Fibroblast of the aortic adventitia (primary cell): Measurements from ENCODE around the gene MYO7A. TPM values are rescaled to one million over a fixed set of nuclear protein-coding genes. Genes with fewer than 3 reads are reported as not detected.

Experiments
- DNase-seq: peaks from one replicate; pipeline ENCODE4 v3.0.0-alpha.2; 2010; ENCODE audit warnings: low read depth
- H3K4me3 ChIP-seq: 2 replicates; pipeline ENCODE4 v1.5.1; 2011; ENCODE audit warnings: low read depth, mild to moderate bottlenecking, control low read depth, low read length, moderate library complexity
- total RNA-seq: library from RNA; depleted of rRNA; stranded (reverse); fragments of >200 nt; gene quantifications from 2 replicates; pipeline ENCODE4 v1.2.3, GENCODE V29; 2012; ENCODE audit warnings: low replicate concordance
- TF ChIP-seq, protein P1 (sequence below): IDR thresholded peaks from 2 replicates; pipeline ENCODE4 v1.5.1; 2011; ENCODE audit warnings: mild to moderate bottlenecking, low read length, control low read depth, inconsistent platforms; ENCODE audit not compliant: insufficient read depth

MYO7A gene
- total RNA-seq: 0.33 and 0.45 TPM in 2 replicates

DNA sequence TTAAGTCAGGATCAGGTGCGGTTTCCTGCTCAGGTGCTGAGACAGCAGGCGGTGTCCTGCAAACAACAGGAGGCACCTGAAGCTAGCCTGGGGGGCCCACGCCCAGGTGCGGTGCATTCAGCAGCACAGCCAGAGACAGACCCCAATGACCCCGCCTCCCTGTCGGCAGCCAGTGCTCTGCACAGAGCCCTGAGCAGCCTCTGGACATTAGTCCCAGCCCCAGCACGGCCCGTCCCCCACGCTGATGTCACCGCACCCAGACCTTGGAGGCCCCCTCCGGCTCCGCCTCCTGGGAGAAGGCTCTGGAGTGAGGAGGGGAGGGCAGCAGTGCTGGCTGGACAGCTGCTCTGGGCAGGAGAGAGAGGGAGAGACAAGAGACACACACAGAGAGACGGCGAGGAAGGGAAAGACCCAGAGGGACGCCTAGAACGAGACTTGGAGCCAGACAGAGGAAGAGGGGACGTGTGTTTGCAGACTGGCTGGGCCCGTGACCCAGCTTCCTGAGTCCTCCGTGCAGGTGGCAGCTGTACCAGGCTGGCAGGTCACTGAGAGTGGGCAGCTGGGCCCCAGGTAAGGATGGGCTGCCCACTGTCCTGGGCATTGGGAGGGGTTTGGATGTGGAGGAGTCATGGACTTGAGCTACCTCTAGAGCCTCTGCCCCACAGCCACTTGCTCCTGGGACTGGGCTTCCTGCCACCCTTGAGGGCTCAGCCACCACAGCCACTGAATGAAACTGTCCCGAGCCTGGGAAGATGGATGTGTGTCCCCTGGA lies at the start of gene MYO7A:
MYO7A (plus strand) TSS at position 327 of the 772 bp plus-strand sequence. CDS start 2,389 bp downstream, outside the sequence.
- TF ChIP-seq, protein P1, sequence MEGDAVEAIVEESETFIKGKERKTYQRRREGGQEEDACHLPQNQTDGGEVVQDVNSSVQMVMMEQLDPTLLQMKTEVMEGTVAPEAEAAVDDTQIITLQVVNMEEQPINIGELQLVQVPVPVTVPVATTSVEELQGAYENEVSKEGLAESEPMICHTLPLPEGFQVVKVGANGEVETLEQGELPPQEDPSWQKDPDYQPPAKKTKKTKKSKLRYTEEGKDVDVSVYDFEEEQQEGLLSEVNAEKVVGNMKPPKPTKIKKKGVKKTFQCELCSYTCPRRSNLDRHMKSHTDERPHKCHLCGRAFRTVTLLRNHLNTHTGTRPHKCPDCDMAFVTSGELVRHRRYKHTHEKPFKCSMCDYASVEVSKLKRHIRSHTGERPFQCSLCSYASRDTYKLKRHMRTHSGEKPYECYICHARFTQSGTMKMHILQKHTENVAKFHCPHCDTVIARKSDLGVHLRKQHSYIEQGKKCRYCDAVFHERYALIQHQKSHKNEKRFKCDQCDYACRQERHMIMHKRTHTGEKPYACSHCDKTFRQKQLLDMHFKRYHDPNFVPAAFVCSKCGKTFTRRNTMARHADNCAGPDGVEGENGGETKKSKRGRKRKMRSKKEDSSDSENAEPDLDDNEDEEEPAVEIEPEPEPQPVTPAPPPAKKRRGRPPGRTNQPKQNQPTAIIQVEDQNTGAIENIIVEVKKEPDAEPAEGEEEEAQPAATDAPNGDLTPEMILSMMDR: no peak
- peak within 1 kb of the TSS; percentile 68 for H3K4me3 ChIP-seq
- DNase-seq: no peak

DNA sequence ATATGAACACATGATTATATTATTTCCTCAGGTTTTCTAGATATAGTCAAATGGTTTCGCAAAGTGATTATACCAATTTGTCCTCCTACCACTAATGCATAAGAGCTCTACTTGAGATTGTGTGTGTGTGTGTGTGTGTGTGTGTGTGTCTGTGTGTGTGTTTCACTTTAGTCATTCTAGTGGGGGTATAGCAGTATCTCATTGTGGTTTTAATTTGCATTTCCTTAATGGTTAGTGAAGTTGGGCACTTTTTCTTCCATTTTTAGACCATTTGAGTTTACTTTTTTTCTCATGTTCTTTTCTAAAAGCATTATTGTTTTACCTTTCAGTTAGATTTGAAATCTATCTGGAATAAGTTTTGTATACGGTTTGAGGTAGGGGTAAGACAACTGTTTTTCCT lies 48.4 kb upstream of the MYO7A start:
- H3K4me3 ChIP-seq: no peak overlapping the region
- TF ChIP-seq, protein P1: no peak
- no peak for DNase-seq

DNA sequence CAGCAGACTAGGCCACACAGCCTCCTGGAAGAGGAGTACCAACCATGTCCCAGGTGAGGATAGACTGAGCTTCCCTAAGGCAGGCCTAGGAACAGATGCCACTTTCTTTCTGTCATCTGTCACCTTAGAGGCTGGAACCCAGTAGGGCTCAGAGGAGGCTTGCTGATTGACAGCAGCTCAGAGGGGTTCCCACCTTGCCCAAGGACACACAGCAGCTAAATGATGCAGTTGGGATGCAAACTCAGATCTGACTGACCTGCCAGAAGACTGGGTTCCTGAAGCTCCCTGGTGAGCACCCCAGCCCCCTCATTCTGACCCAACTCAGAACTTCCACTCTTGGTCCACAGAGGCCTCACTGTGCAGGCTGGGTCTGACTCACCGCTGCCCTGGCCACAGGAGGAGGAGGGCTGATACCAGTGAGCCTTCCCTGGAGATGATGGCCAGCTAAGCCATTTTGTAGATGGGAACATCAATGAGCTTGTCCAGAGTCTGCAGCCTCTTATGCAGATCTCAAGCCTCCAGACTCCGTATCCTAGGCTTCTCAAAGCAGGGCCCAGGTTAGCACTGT lies 47.3 kb upstream of the MYO7A start:
- peak; percentile 33 for DNase-seq
- no peak overlapping the region for H3K4me3 ChIP-seq
- TF ChIP-seq, protein P1: no peak

DNA sequence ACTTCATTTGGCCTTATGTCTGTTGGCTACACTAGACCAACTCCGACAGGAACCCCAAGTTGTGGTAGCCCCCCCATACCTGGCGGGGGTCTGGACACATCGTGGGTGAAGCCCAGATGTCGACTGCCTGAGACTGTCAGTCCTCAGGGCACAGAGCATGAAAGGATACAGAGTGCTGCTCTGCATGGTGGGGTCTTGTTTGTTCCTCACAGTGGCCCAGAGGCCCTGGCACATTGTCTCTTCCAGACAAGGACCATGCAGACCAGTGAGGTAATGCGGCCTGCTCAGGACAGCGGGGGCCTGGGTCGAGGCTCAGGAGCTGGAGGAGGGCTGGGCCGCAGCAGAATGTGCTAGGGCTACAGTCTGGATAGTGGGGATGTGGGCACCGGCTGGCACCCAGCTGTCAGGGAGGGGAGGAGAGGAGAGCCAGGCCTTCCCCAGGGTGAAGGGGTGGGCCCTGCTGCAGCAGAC lies 46.6 kb upstream of the MYO7A start:
- H3K4me3 ChIP-seq: no peak overlapping the region
- TF ChIP-seq, protein P1: no peak
- no peak for DNase-seq

DNA sequence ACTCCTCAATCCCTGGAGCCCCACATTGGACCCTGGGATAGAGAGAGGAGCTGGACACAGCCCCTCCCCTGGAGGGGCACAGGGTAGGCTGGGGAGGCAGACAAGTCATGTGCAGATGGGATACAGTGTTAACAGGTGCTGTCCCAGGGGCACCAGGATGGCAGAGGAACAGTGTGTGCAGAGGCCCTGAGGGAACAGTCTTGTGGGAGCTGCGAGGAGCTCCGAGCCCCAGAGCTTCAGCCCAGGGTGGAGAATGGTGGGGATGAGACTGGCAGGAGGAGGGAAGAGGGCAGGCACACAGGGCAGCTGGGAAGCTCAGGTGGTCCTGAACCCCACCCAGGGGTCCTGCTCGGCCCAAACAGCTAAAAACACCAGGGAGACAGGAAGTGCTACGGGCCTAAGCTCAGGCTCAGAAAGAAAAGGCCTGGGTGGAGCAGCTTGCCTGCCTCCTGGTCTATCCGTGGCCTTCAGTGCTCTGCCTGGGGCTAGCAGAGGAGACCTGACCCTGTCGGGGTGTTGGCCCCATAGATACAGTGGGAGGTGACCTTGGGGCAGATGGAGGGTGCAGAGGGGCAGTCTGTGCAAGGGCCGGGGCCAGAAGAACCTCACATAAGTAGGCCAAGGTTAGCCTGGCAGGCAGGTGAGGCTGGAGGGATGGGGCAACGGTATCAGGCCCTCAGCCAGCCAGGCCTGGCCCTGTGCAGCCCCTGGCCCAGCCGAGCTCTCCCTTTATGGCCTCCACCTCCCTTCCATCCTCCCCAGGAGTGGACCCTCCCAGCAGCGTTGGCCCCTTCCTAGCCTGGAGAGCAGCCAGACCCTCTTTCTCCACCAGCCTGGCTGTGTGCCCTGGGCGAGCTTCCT lies 45.8 kb upstream of the MYO7A start:
- no peak overlapping the region for H3K4me3 ChIP-seq
- DNase-seq: no peak
- TF ChIP-seq, protein P1: no peak

DNA sequence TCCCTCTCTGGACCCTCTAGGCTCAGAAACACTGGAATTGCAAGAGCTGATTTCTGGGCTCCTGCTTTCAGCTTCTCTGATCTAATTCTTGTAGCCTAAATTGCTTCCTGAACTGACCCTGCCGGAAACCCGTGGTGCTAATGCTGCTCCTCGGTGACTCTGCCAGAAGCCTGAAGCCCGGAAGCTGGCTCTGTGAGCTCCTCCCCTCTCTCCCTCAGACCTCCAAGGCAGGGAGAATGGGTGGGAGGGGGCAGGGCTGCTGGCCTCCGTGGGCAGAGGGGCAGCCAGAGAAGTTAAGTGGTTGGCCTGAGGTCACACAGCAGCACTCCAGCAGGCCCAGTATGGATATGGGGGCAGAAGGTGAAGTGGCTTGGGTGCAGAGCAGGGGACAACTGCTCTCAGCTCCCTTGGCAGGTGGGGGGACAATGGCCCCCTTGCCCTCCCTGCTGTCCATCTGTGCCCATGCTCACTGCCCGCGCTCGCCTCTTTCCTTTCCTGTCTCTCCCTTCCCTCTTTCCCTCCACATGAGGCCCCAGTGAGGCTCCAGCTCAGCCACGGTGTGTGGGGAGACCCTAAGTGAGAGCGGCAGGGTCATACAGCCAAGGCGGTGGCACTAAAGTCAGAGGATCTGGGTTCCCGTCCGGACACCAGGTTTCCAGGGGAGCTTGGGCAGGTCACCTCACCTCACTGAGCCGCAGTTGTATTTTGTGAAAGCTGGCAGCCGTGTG lies 45.0 kb upstream of the MYO7A start:
- peak; percentile 60 for DNase-seq
- no peak overlapping the region for H3K4me3 ChIP-seq
- TF ChIP-seq, protein P1: no peak
